ENCODE data around the gene DNAJA2.

GRCh38 chr16:47016700-47017133 is 43.2 kb upstream of the DNAJA2 start:
- TF ChIP-seq CTCF (IDR thresholded peaks at IDR 0.05) (no peak), POLR2A (IDR thresholded peaks at IDR 0.05) (no peak)
